Thyroid gland (tissue), 4 donors: Measurements from ENCODE around the gene GJD4. TPM values are rescaled to one million over a fixed set of nuclear protein-coding genes. Genes with fewer than 3 reads are reported as not detected.

Source experiments
- DNase-seq, 2 donors: peaks; one replicate each; pipeline ENCODE4 v3.0.0-alpha.2; 2019
- H3K27ac ChIP-seq, 3 donors: fragments of 200-600 bp; sonication (generic); 1 replicate in 2 of 3; 2 replicates in 1 of 3; pipeline ENCODE4 v1.5.1; 2016 to 2019; ENCODE audit warnings: mild to moderate bottlenecking in 1 of 3, moderate library complexity in 1 of 3
- H3K27me3 ChIP-seq: fragments of 200-600 bp; sonication (generic); one replicate; pipeline ENCODE4 v1.5.1; 2019
- H3K36me3 ChIP-seq, 2 donors: fragments of 200-600 bp; sonication (generic); one replicate each; pipeline ENCODE4 v1.5.1; 2016 to 2019
- H3K4me1 ChIP-seq, 2 donors: fragments of 200-600 bp; sonication (generic); one replicate each; pipeline ENCODE4 v1.5.1; 2017 to 2019
- H3K4me3 ChIP-seq, 3 donors: fragments of 200-600 bp; sonication (generic); replicated peaks in 1 of 3; 1 replicate in 2 of 3; 2 replicates in 1 of 3; pipeline ENCODE4 v1.5.1; 2016; ENCODE audit warnings: mild to moderate bottlenecking in 1 of 3
- H3K9me3 ChIP-seq: fragments of 200-600 bp; sonication (generic); one replicate; pipeline ENCODE4 v1.5.1; 2017
- CTCF ChIP-seq, 6 experiments: fragments of 200-600 bp in 3 of 6; fragments of 450-650 bp in 3 of 6; sonication (generic) in 3 of 6; IDR thresholded peaks; one replicate each; pipeline ENCODE4 v1.5.1; 2016 to 2019; ENCODE audit warnings: antibody characterized with exemption in 6 of 6, mild to moderate bottlenecking in 2 of 6, inconsistent platforms in 1 of 6, moderate library complexity in 1 of 6
- POLR2A ChIP-seq, 2 donors: fragments of 450-650 bp; IDR thresholded peaks; one replicate each; pipeline ENCODE4 v1.6.1; 2017; ENCODE audit warnings: antibody characterized with exemption in 2 of 2, mild to moderate bottlenecking in 2 of 2, moderate library complexity in 1 of 2
- WGBS, 2 donors: methylation state at CpG; one replicate each; pipeline ENCODE4 v1.1.5; 2017; 5-methylcytosine and 5-hydroxymethylcytosine counted together
- intact Hi-C: fragments of 100-400 bp; cut with DNase I; formaldehyde crosslinking; loops from one replicate; pipeline ENCODE4 v1.15.1; 2023
- total RNA-seq, 4 donors: library from RNA; depleted of rRNA; stranded (reverse); fragments of >200 nt; gene quantifications; one replicate each; pipeline ENCODE4 v1.2.3, GENCODE V29; 2016

GJD4 gene
- total RNA-seq, 4 donors from 2014 or later: not detected

GRCh38 chr10:35642035-35642792, 37.1 kb downstream of the GJD4 start, which contains the start of gene FZD8:
Gene FZD8 (minus strand): TSS chr10:35642296. CDS start chr10:35641429, 867 bp downstream.
- Histone ChIP-seq H3K27me3 (no peaks in the 10 kb centered on the region), H3K4me3 (peak within 1 kb of the TSS; percentile 79 to 87 (median 84)), H3K9me3 (no peaks in the 10 kb centered on the region), H3K4me1 (peaks cover 24% of the 10 kb centered on the region in 2 donors), H3K36me3 (no peaks in the 10 kb centered on the region), H3K27ac (peak within 1 kb of the TSS; percentile 82 to 96 (median 90))
- intact Hi-C loops: no loop called here
- TF ChIP-seq POLR2A (IDR thresholded peaks at IDR 0.05) (peak; percentile 76 to 99), CTCF (IDR thresholded peaks at IDR 0.05) (peak in 1 of 6 experiments; percentile 16)
- 0 to 3% methylated on average over 1 to 7 of the region's 80 CpGs for WGBS, 2 donors
- peak; percentile 95 to 96 for DNase-seq

GRCh38 chr10:35642793-35643114, 37.6 kb downstream of the GJD4 start:
- no peaks in the 10 kb centered on the region for H3K27me3 ChIP-seq
- intact Hi-C loops: no loop called here
- no peaks in the 10 kb centered on the region for H3K9me3 ChIP-seq
- 0% methylated on average over 7 to 12 of the region's 17 CpGs for WGBS, 2 donors
- H3K4me3 ChIP-seq: peak overlapping the region; percentile 47 to 84 (median 63)
- no peak for DNase-seq
- no peak for TF ChIP-seq POLR2A (IDR thresholded peaks at IDR 0.05)
- TF ChIP-seq CTCF (IDR thresholded peaks at IDR 0.05): no peak
- peaks cover 19 to 24% of the 10 kb centered on the region in 2 donors for H3K4me1 ChIP-seq
- no peaks in the 10 kb centered on the region for H3K36me3 ChIP-seq
- H3K27ac ChIP-seq: peak overlapping the region; percentile 76 to 90 (median 88)

GRCh38 chr10:35643151-35644049, 38.3 kb downstream of the GJD4 start:
- H3K27me3 ChIP-seq: no peaks in the 10 kb centered on the region
- no peaks in the 10 kb centered on the region for H3K36me3 ChIP-seq
- no peaks in the 10 kb centered on the region for H3K9me3 ChIP-seq
- peak; percentile 91 to 92 for DNase-seq
- peak overlapping the region; percentile 47 to 84 (median 63) for H3K4me3 ChIP-seq
- peaks cover 13 to 24% of the 10 kb centered on the region in 2 donors for H3K4me1 ChIP-seq
- 0% methylated on average over 39 to 41 of the region's 42 CpGs for WGBS, 2 donors
- H3K27ac ChIP-seq: peak overlapping the region; percentile 76 to 90 (median 88)
- intact Hi-C loops: no loop called here
- TF ChIP-seq POLR2A (IDR thresholded peaks at IDR 0.05) (peak in 1 of 2 donors; percentile 50), CTCF (IDR thresholded peaks at IDR 0.05) (no peak)

- H3K27ac ChIP-seq: peak overlapping the region; percentile 76 to 90 (median 88)
- peak; percentile 58 to 60 for DNase-seq
Observed at GRCh38 chr10:35644050-35644950, 39.2 kb downstream of the GJD4 start.

More at GRCh38 chr10:35644050-35644950, 39.2 kb downstream of the GJD4 start:
- peaks cover 6 to 18% of the 10 kb centered on the region in 2 donors for H3K4me1 ChIP-seq
- no peaks in the 10 kb centered on the region for H3K27me3 ChIP-seq
- intact Hi-C loops: no loop called here
- TF ChIP-seq POLR2A (IDR thresholded peaks at IDR 0.05): no peak
- no peak for TF ChIP-seq CTCF (IDR thresholded peaks at IDR 0.05)
- no peaks in the 10 kb centered on the region for H3K36me3 ChIP-seq
- peak overlapping the region in 2 of 3 donors; percentile 63 to 84 for H3K4me3 ChIP-seq
- WGBS, 2 donors: 8 to 13% methylated on average over 13 of the region's 13 CpGs
- H3K9me3 ChIP-seq: no peaks in the 10 kb centered on the region
